Measurements from ENCODE around the gene MAPK8IP3. TPM values are rescaled to one million over a fixed set of nuclear protein-coding genes. Genes with fewer than 3 reads are reported as not detected.

The MAPK8IP3 gene
- total and polyA plus RNA-seq, 9 of the 15 experiments (the other 6 are each of a cell fraction or from before 2014, with no cell fraction given) = 0.17 to 58.7 (median 16.7) TPM

GRCh38 chr16:1772362-1772907 lies 66.4 kb downstream of the MAPK8IP3 start, which contains the start of gene EME2 (continued):
- TF ChIP-seq KDM5B (IDR thresholded peaks at IDR 0.05; ENCODE audit: insufficient replicate concordance, low read depth, low read length) = peak; percentile 6
- no peak for TF ChIP-seq ARHGAP35 (IDR thresholded peaks at IDR 0.05; ENCODE audit: partially characterized antibody)
- TF ChIP-seq MLLT1 (IDR thresholded peaks at IDR 0.05) = 0 out of 4 replicates have a peak, but pooled peaks of 1 of the 2 experiments have one; percentile 25
- TF ChIP-seq TOE1 (IDR thresholded peaks at IDR 0.05; ENCODE audit: borderline replicate concordance) = no peak
- no peak; the same call in 1 of the 2 replicates for TF ChIP-seq TOE1 (CRISPR knock-in tag; IDR thresholded peaks at IDR 0.05; ENCODE audit: borderline replicate concordance, low read depth)
- 0 out of 2 replicates have a peak, but pooled peaks have one; percentile 71 for TF ChIP-seq ZBTB43 (CRISPR knock-in tag; IDR thresholded peaks at IDR 0.05)
- no peak for TF ChIP-seq MTA1 (IDR thresholded peaks at IDR 0.05; ENCODE audit: borderline replicate concordance)
- no peak for TF ChIP-seq POLR2AphosphoS5 (IDR thresholded peaks at IDR 0.05; ENCODE audit: control insufficient read depth, insufficient read depth, low read depth, low read length)
- TF ChIP-seq FOXJ3 (CRISPR knock-in tag; IDR thresholded peaks at IDR 0.05) = no peak
- no peak for TF ChIP-seq CXXC5 (CRISPR knock-in tag; IDR thresholded peaks at IDR 0.05)
- no peak for TF ChIP-seq SRSF1 (IDR thresholded peaks at IDR 0.05; ENCODE audit: low read depth, low read length)
- TF ChIP-seq E4F1 (CRISPR knock-in tag; IDR thresholded peaks at IDR 0.05; ENCODE audit: borderline replicate concordance) = no peak
- no peak for TF ChIP-seq ZNF347 (CRISPR knock-in tag; IDR thresholded peaks at IDR 0.05; ENCODE audit: low read depth)
- TF ChIP-seq RBM39 (optimal IDR thresholded peaks at IDR 0.05; ENCODE audit: low read depth, low read length) = no peak
- no peak for TF ChIP-seq ADNP (tag; IDR thresholded peaks at IDR 0.05)
- no peak for TF ChIP-seq DEAF1 (CRISPR knock-in tag; IDR thresholded peaks at IDR 0.05)
- 0 out of 2 replicates have a peak, but pooled peaks have one; percentile 8 for TF ChIP-seq ZNF232 (CRISPR knock-in tag; IDR thresholded peaks at IDR 0.05)
- no peak for TF ChIP-seq PPARD (CRISPR knock-in tag; IDR thresholded peaks at IDR 0.05)
- TF ChIP-seq SMARCC2 (IDR thresholded peaks at IDR 0.05; ENCODE audit: low read depth) = no peak
- no peak for TF ChIP-seq PHF20 (IDR thresholded peaks at IDR 0.05; ENCODE audit: partially characterized antibody)
- no peak for TF ChIP-seq ZNF584 (CRISPR knock-in tag; IDR thresholded peaks at IDR 0.05; ENCODE audit: low read depth)
